BE2C (cell line): ENCODE data around the gene DOCK9.

Experiments used
- DNase-seq: peaks from one replicate; pipeline ENCODE4 v3.0.0-alpha.2; 2020
- H3K27me3 ChIP-seq: fragments of 250-450 bp; sonication (Bioruptor Pico); 2 replicates; pipeline ENCODE4 v1.5.1; 2020; ENCODE audit warnings: mild to moderate bottlenecking
- H3K36me3 ChIP-seq: fragments of 250-450 bp; sonication (Bioruptor Pico); 2 replicates; pipeline ENCODE4 v1.5.1; 2020; ENCODE audit warnings: mild to moderate bottlenecking
- H3K4me1 ChIP-seq: fragments of 250-450 bp; sonication (Bioruptor Pico); 2 replicates; pipeline ENCODE4 v1.5.1; 2020
- H3K4me3 ChIP-seq: 2 replicates; pipeline ENCODE4 v1.5.1; 2011; ENCODE audit warnings: low read depth, low read length
- H3K9me3 ChIP-seq: fragments of 250-450 bp; sonication (Bioruptor Pico); 2 replicates; pipeline ENCODE4 v1.5.1; 2020
- CTCF ChIP-seq: IDR thresholded peaks from 2 replicates; pipeline ENCODE4 v1.5.1; 2012; ENCODE audit warnings: mild to moderate bottlenecking, low read depth, low read length

Gene DOCK9

DNA sequence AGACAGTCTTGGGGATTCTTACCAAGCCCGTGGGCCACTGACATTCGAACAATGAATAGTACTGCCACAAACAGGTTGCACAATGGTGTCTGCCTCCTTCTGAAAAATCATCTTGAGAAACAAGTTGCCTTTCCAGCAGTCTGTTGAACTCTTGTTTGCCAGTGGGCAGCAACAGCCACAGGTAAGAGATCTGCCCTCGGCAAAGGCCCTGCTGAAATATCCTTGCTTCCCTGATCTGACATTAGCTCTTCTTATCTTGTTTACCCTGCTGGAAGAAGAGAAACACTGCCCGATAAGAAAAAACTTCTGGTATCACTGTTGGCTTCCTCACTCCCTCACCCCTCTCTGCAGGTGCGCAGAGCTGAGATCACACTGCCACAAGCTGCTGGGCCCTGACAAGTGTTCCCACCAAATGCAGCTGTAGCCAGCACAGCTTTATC is 2.0 kb downstream of the DOCK9 start:
- DNase-seq: no peak
- H3K27me3 ChIP-seq: peaks cover 13% of the 10 kb centered on the region
- no peak overlapping the region for H3K4me3 ChIP-seq
- TF ChIP-seq CTCF: no peak
- H3K9me3 ChIP-seq: no peaks in the 10 kb centered on the region
- no peaks in the 10 kb centered on the region for H3K4me1 ChIP-seq
- no peaks in the 10 kb centered on the region for H3K36me3 ChIP-seq

- no peak for DNase-seq
- H3K36me3 ChIP-seq: no peaks in the 10 kb centered on the region
- H3K4me3 ChIP-seq: no peak overlapping the region
- no peaks in the 10 kb centered on the region for H3K4me1 ChIP-seq
- H3K9me3 ChIP-seq: no peaks in the 10 kb centered on the region
- TF ChIP-seq CTCF: no peak
- H3K27me3 ChIP-seq: peaks cover 16% of the 10 kb centered on the region
Measured at GRCh38 chr13:98974053-98974452, 3.8 kb downstream of the DOCK9 start.

GRCh38 chr13:98972627-98973026 is 5.2 kb downstream of the DOCK9 start:
- no peak overlapping the region for H3K4me3 ChIP-seq
- H3K9me3 ChIP-seq: no peaks in the 10 kb centered on the region
- no peak for TF ChIP-seq CTCF
- no peaks in the 10 kb centered on the region for H3K4me1 ChIP-seq
- H3K27me3 ChIP-seq: peaks cover 14% of the 10 kb centered on the region
- no peaks in the 10 kb centered on the region for H3K36me3 ChIP-seq
- DNase-seq: no peak

DNA sequence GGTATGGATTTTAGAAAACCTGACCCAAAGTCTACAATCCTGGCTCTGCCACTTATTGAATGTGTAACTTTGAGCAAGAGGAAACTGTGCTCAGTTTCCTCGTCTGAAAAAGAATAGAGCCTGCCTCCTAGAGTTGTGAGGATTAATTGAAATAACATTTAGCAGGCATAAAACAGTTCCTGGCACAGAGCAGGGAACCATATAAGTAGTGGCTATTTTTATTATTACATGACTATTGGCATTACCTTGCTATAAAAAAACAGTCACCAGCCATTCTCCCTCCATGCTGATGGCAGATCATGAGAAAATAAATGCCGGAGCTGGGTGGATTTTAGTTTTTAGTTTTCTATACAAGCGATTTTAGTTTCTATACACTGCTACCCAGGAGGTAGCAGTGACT is 5.8 kb downstream of the DOCK9 start:
- no peaks in the 10 kb centered on the region for H3K36me3 ChIP-seq
- H3K4me3 ChIP-seq: no peak overlapping the region
- TF ChIP-seq CTCF: no peak
- H3K4me1 ChIP-seq: no peaks in the 10 kb centered on the region
- no peaks in the 10 kb centered on the region for H3K9me3 ChIP-seq
- DNase-seq: no peak
- peaks cover 15% of the 10 kb centered on the region for H3K27me3 ChIP-seq

- no peak for TF ChIP-seq CTCF
- Histone ChIP-seq H3K4me1 (no peaks in the 10 kb centered on the region), H3K9me3 (no peaks in the 10 kb centered on the region), H3K36me3 (no peaks in the 10 kb centered on the region), H3K4me3 (no peak overlapping the region), H3K27me3 (peaks cover 25% of the 10 kb centered on the region)
- DNase-seq: no peak
Measured at GRCh38 chr13:98970330-98970729, 7.5 kb downstream of the DOCK9 start.

- no peak for TF ChIP-seq CTCF
- no peak overlapping the region for H3K4me3 ChIP-seq
- H3K27me3 ChIP-seq: peaks cover 19% of the 10 kb centered on the region
- no peaks in the 10 kb centered on the region for H3K36me3 ChIP-seq
- DNase-seq: no peak
- H3K9me3 ChIP-seq: no peaks in the 10 kb centered on the region
- H3K4me1 ChIP-seq: no peaks in the 10 kb centered on the region
Measured at GRCh38 chr13:98967491-98967890, 10.4 kb downstream of the DOCK9 start.
